ENCODE results near the gene ELFN1. TPM values are rescaled to one million over a fixed set of nuclear protein-coding genes. Genes with fewer than 3 reads are reported as not detected.

The ELFN1 gene
- total RNA-seq, 1 donor, result 12.7 TPM

DNA sequence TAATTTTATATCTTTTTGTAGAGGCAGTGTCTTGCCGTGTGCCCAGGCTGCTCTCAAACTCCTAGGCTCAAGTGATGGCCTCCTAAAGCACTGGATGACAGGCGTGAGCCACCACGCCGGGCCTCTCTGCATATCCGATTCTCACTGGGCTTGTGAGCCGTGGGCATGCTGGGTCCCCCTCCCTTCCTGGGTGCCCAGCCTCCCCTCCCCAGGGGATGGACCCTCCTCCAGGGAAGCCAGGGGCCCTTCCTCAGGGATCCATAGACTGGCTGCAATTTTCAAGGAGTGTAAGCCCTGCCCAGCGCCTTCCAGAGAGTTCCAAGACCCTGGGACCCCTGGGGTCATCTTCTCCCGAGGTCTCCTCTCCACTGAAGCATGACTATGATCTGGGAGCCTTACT lies 23.7 kb upstream of the ELFN1 start:
- Histone ChIP-seq H3K4me3 (ENCODE audit: insufficient read depth, low read length) (no peak overlapping the region), H4K20me1 (ENCODE audit: insufficient read depth, low read length) (no peaks in the 10 kb centered on the region), H3K27ac (ENCODE audit: low read depth, low read length) (no peak overlapping the region), H3K27me3 (ENCODE audit: insufficient read depth, low read length) (peaks cover 39% of the 10 kb centered on the region), H3K4me1 (ENCODE audit: insufficient read depth, low read length) (no peaks in the 10 kb centered on the region), H3K79me2 (ENCODE audit: insufficient read depth, low read length) (no peaks in the 10 kb centered on the region), H3K9me3 (ENCODE audit: low read depth, low read length) (no peaks in the 10 kb centered on the region), H2AFZ (ENCODE audit: low read length) (no peak overlapping the region), H3K36me3 (ENCODE audit: insufficient read depth, low read length) (no peaks in the 10 kb centered on the region), H3K4me2 (ENCODE audit: insufficient read depth, low read length) (no peak overlapping the region)
- DNase-seq (ENCODE audit: insufficient read length, low spot score, missing footprints), result peak; percentile 76
- TF ChIP-seq, protein P1, sequence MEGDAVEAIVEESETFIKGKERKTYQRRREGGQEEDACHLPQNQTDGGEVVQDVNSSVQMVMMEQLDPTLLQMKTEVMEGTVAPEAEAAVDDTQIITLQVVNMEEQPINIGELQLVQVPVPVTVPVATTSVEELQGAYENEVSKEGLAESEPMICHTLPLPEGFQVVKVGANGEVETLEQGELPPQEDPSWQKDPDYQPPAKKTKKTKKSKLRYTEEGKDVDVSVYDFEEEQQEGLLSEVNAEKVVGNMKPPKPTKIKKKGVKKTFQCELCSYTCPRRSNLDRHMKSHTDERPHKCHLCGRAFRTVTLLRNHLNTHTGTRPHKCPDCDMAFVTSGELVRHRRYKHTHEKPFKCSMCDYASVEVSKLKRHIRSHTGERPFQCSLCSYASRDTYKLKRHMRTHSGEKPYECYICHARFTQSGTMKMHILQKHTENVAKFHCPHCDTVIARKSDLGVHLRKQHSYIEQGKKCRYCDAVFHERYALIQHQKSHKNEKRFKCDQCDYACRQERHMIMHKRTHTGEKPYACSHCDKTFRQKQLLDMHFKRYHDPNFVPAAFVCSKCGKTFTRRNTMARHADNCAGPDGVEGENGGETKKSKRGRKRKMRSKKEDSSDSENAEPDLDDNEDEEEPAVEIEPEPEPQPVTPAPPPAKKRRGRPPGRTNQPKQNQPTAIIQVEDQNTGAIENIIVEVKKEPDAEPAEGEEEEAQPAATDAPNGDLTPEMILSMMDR (IDR thresholded peaks at IDR 0.05; ENCODE audit: extremely low read depth, low read depth, low read length), result no peak

DNA sequence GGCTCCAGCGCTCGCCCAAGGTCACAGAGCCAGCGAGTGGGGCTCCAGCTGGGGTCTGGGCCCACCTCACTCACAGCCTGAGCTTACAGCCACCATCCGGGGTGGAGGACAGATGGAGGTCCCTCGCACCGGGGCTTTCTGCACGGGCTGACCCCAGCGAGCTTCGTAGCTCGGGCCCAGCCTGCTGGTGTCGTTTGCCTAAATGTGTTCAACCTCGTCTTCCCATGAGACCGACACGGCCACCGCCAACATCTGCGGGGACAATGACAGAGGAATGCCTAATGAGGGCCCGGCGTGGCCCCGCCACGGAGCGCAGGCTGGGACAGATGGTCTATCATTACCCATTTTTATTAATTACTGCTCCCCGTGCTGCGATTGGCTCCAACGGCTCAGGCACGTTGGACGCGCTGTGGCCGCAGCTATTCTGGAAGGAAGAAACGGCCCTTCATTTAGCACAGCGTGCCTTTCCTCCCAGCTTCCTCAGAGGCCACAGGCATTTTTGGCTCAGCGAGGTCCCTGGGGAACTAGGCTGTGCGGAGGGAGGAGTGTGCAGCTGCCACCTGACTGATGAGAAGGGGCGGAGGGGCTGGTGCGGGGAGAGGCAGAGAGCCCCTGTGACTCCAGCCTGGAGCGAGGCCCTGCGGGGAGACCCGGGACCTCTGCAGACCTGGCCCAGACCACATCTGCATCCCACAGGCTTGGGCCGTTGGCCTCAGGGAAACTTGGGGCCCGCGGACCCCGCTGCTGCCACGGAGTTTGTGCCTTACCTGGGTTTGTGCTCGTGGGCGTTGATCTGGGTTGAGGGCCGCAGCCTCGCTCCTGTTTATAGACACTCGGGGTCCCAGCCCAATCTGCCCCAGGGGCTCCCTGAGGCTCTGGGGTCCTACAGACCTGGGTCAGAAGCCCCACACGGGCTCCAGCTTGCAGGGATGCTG lies 22.9 kb upstream of the ELFN1 start:
- TF ChIP-seq, protein P1 (IDR thresholded peaks at IDR 0.05; ENCODE audit: extremely low read depth, low read depth, low read length), result no peak
- H3K79me2 ChIP-seq (ENCODE audit: insufficient read depth, low read length), result no peaks in the 10 kb centered on the region
- no peak overlapping the region for H2AFZ ChIP-seq (ENCODE audit: low read length)
- no peaks in the 10 kb centered on the region for H3K9me3 ChIP-seq (ENCODE audit: low read depth, low read length)
- H3K27ac ChIP-seq (ENCODE audit: low read depth, low read length), result no peak overlapping the region
- H3K4me3 ChIP-seq (ENCODE audit: insufficient read depth, low read length), result no peak overlapping the region
- no peaks in the 10 kb centered on the region for H3K36me3 ChIP-seq (ENCODE audit: insufficient read depth, low read length)
- H3K27me3 ChIP-seq (ENCODE audit: insufficient read depth, low read length), result peaks cover 39% of the 10 kb centered on the region
- H3K4me2 ChIP-seq (ENCODE audit: insufficient read depth, low read length), result peak overlapping the region; percentile 13
- no peaks in the 10 kb centered on the region for H3K4me1 ChIP-seq (ENCODE audit: insufficient read depth, low read length)
- no peaks in the 10 kb centered on the region for H4K20me1 ChIP-seq (ENCODE audit: insufficient read depth, low read length)
- peak; percentile 95 for DNase-seq (ENCODE audit: insufficient read length, low spot score, missing footprints)

DNA sequence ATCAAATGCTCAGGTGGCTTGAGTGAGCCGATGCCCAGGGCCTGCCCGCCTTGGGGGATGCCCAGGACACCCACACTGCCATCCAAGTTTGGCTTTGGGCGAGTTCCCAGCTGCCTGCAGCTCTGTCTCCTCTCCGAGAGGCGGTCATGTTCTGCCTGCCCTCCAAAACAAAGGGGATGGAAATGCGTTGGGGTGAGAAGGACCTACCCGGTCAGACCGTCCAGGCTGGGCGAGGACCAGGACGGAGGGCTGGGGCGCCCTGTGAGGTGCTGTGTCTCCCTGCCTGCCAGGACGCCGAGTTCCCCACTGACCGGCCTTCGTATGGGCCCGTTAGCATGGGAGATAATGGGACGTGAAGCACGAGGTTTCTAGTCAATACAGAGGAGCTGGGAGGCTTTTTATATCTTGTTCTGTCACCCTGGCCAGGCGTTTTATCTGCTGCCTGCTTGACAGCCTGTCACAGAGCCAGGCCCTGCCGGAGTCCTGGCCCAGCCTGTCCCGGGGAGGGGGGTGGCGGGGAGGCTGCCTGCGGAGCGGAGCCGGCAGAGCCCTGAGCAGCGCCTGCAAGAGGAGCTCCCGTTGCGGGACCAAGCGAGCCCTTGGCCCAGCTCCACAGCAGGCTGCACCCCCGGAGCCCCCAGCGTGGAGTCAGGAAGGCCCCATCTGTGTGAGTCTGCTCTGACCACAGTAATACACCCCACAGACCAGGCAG lies 22.0 kb upstream of the ELFN1 start:
- Histone ChIP-seq H3K4me2 (ENCODE audit: insufficient read depth, low read length) (no peak overlapping the region), H3K4me3 (ENCODE audit: insufficient read depth, low read length) (no peak overlapping the region), H3K27me3 (ENCODE audit: insufficient read depth, low read length) (peaks cover 39% of the 10 kb centered on the region), H2AFZ (ENCODE audit: low read length) (no peak overlapping the region), H4K20me1 (ENCODE audit: insufficient read depth, low read length) (no peaks in the 10 kb centered on the region), H3K27ac (ENCODE audit: low read depth, low read length) (no peak overlapping the region), H3K9me3 (ENCODE audit: low read depth, low read length) (no peaks in the 10 kb centered on the region), H3K79me2 (ENCODE audit: insufficient read depth, low read length) (no peaks in the 10 kb centered on the region), H3K36me3 (ENCODE audit: insufficient read depth, low read length) (no peaks in the 10 kb centered on the region), H3K4me1 (ENCODE audit: insufficient read depth, low read length) (no peaks in the 10 kb centered on the region)
- TF ChIP-seq, protein P1 (IDR thresholded peaks at IDR 0.05; ENCODE audit: extremely low read depth, low read depth, low read length), result no peak
- DNase-seq (ENCODE audit: insufficient read length, low spot score, missing footprints), result peak; percentile 83

Data from osteoblast (primary cell).